ENCODE results near the gene CCM2.

CCM2 gene

DNA sequence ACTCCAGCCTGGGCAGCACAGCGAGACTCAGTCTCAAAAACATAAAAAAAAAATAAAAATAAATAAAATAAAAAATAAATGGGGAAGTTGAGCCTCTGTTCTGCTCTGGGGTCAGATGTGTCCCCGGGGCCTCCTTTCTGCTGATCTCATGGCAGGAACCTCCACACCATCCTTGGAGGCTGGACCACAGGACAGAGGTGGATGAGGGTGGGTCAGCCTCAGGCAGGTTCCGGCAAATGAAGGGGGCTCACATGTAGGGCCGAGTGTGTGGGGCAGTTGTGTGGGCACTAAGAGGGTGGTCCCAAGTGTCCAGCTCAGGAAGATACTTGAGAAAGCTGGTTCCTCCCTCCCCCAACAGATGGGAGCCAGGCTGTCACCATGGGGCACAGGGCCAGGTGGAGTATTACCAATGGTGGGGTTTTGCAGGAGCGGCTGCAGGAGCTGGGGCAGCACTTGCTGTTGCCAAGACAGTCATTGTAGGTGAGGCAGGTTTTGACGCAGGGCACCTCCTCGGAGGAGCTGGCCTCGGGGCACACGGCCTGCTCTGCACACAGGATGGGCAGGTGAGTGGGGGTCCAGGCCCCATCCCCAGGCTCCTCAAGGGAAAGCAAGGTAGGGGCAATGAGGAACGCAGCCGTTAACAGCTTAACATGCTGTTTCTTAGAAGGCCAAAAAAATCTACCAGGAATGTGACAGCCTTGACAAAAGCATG, 125.3 kb downstream of the CCM2 start:
- DNase-seq (ENCODE audit: low spot score): no peak
